Measurements from ENCODE around the gene TM9SF4.
"Not testable (repeated sequence)": the region's sequence is repeated elsewhere in the genome, so short reads cannot be mapped to it uniquely, and the experiment has no call there.

The TM9SF4 gene

DNA sequence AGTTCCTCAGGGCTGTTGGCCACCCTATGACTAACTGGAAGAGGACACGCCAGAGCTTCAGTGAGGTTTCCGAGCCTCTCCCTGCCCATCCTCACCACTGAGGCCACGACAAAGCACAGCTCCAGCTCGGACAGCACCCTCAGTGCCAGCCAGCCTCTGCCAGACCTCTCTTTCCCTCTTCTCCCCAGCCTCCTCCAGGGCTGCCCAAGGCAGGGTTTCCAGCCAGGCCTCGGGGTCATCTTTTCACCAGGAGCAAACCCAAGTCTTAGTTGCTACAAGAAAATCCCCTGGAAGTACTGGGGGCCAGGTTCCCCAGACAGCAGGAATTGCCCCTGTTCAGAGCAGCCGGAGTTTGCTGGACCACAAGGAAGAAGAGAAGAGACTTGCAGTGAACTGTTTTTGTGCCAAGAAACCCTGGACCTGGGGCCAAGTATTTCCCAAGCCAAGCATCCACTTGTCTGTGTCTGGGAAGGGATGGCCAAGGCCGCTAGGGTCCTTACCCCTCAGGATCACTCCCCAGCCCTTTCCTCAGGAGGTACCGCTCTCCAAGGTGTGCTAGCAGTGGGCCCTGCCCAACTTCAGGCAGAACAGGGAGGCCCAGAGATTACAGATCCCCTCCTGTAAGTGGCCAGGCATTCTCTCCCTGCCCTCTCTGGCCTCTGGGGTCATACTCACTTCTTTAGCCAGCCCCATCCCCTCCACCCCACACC lies 56.5 kb downstream of the TM9SF4 start:
- Mint-ChIP-seq H3K36me3 (ENCODE audit: low read depth) (peaks cover 24% of the 10 kb centered on the region), H3K4me3 (no peak overlapping the region), H3K9me3 (no peaks in the 10 kb centered on the region), H3K27ac (no peak overlapping the region), H3K27me3 (ENCODE audit: low read depth) (no peaks in the 10 kb centered on the region), H3K4me1 (ENCODE audit: low read depth) (peaks cover 3% of the 10 kb centered on the region)

DNA sequence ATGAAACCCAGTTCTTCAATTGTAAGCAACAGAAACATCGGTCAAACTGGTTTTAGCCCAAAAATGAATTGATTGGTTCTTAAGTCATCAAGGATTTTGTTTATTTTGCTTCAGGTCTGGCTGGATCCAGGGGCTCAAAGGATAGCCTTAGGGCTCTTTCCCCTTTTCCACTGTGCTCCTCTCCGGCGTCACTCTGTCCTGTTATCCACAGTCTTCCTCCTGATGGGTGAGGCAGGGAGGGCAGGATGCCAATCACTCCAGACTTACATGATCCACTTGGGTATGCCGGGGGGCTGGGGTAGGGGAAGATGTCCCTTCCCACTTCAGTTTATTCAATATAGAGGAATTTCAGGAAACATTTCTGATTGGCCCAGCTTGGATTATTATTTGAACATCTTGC lies 58.0 kb downstream of the TM9SF4 start:
- H3K9me3 Mint-ChIP-seq: no peaks in the 10 kb centered on the region
- no peak overlapping the region for H3K27ac Mint-ChIP-seq
- H3K4me1 Mint-ChIP-seq (ENCODE audit: low read depth): peaks cover 3% of the 10 kb centered on the region
- no peaks in the 10 kb centered on the region for H3K27me3 Mint-ChIP-seq (ENCODE audit: low read depth)
- H3K4me3 Mint-ChIP-seq: no peak overlapping the region
- peaks cover 9% of the 10 kb centered on the region for H3K36me3 Mint-ChIP-seq (ENCODE audit: low read depth)

DNA sequence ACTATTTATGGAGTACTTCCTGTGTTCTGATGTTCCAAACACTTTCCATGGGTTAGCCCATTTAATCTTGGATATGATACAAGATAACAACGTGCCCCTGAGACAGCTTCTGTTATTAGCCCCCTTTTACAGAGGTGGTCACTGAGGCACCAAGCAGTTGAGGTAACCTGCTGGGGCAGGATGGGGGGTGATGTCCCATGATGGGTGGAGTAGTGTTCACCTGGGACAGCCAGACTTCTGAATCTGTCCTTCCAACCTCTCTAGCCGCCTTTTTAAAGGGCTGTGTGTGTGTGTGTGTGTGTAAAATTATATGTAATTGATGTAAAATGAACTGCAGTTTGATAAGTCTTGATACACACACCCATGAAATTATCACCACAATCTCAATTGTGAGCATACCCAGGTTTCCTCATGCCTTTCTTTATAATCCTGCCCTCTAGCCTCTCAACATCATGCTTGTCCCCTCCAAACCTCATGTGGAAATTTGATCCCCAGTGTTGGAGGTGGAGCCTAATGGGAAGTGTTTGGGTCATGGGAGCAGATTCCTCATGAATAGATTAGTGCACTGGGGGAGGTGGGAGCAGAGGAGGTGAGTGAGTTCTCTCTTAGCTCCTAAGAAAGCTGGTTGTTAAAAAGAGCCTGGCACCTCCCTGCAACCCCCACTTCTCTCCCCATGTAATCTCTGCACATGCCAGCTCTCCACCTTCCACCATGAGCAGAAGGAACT lies 58.8 kb downstream of the TM9SF4 start:
- Mint-ChIP-seq H3K36me3 (ENCODE audit: low read depth) (peaks cover 7% of the 10 kb centered on the region), H3K4me1 (ENCODE audit: low read depth) (peaks cover 3% of the 10 kb centered on the region), H3K27me3 (ENCODE audit: low read depth) (no peaks in the 10 kb centered on the region), H3K27ac (no peak overlapping the region), H3K4me3 (no peak overlapping the region), H3K9me3 (no peaks in the 10 kb centered on the region)

DNA sequence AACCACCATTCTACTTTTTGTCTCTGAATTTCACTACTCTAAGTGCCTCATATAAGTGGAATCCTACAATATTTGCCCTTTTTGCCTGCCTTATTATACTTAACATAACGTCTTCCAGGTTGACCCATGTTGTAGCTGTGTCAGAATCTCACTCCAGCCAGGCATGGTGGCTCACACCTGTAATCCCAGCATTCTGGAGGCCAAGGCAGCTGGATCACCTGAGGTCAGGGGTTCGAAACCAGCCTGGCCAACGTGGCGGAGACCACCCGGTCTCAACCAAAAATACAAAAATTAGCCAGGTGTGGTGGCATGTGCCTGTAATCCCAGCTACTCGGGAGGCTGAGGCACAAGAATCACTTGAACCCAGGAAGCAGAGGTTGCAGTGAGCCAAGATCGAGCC lies 68.2 kb downstream of the TM9SF4 start:
- H3K4me3 Mint-ChIP-seq: not testable (repeated sequence)

DNA sequence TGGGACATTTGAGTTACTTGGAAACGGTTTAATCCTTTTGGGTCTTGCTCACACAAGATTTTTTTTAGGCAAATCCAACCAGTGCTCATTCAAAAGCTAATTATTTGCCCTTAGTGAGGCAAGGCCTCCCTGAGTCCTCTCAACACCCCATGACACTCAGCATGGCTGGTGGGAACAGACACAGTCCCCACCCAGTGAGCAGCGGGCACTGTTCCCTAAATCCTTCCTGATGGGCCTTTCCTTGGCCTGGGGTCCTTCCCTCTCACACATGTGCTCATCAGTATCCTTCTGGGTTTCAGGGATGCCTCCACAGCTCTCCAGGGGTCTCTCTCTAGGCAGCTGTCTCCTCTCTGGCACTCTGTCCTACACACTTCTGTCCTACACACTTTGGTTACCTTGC lies 70.0 kb downstream of the TM9SF4 start:
- H3K9me3 Mint-ChIP-seq: no peaks in the 10 kb centered on the region
- no peaks in the 10 kb centered on the region for H3K27me3 Mint-ChIP-seq (ENCODE audit: low read depth)
- no peaks in the 10 kb centered on the region for H3K4me1 Mint-ChIP-seq (ENCODE audit: low read depth)
- peaks cover 2% of the 10 kb centered on the region for H3K36me3 Mint-ChIP-seq (ENCODE audit: low read depth)
- H3K27ac Mint-ChIP-seq: no peak overlapping the region
- no peak overlapping the region for H3K4me3 Mint-ChIP-seq

More for the DNA sequence above, 68.2 kb downstream of the TM9SF4 start:
- H3K27ac Mint-ChIP-seq; H3K9me3 Mint-ChIP-seq; H3K27me3 Mint-ChIP-seq (ENCODE audit: low read depth); H3K4me1 Mint-ChIP-seq (ENCODE audit: low read depth); H3K36me3 Mint-ChIP-seq (ENCODE audit: low read depth): not testable (repeated sequence)

DNA sequence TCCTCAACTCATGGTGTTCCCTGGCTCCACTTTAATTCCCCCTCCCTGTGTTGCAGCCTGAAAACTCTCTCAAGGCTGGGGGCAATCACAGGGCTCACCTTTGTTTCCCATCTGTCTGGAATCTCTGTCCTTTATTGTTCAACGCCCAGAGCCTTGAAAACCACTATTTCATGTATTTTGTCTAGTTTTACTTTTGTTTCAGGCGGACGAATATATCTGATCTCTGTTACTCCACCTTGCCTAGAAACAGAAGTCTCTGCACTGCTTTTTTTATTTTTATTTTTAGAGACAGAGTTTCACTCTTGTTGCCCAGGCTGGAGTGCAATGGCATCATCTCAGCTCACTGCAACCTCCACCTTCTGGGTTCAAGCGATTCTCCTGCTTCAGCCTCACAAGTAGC lies 70.4 kb downstream of the TM9SF4 start:
- no peaks in the 10 kb centered on the region for H3K9me3 Mint-ChIP-seq
- H3K4me1 Mint-ChIP-seq (ENCODE audit: low read depth): no peaks in the 10 kb centered on the region
- no peak overlapping the region for H3K4me3 Mint-ChIP-seq
- H3K27ac Mint-ChIP-seq: no peak overlapping the region
- H3K36me3 Mint-ChIP-seq (ENCODE audit: low read depth): peaks cover 2% of the 10 kb centered on the region
- no peaks in the 10 kb centered on the region for H3K27me3 Mint-ChIP-seq (ENCODE audit: low read depth)

DNA sequence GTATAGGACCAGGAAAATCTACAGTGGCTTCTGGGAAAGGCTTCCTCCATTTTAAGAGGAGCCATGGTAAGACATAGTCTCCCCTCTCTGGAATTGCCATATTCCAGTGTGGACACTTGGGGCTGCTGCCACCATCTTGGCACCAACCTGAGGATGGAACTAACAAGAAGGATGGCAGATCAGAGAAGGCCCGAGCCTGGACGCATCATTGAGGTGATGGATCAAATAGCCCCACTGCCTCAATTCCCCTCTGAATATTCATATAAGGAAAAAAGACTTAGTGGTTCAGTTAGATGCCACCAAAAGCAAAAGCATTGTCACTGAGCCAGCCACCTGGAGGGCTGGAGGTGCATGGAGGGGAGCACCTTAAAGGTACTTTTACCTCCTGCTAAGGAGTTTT lies 72.1 kb downstream of the TM9SF4 start:
- H3K4me1 Mint-ChIP-seq (ENCODE audit: low read depth): no peaks in the 10 kb centered on the region
- no peaks in the 10 kb centered on the region for H3K27me3 Mint-ChIP-seq (ENCODE audit: low read depth)
- H3K4me3 Mint-ChIP-seq: no peak overlapping the region
- peaks cover 2% of the 10 kb centered on the region for H3K36me3 Mint-ChIP-seq (ENCODE audit: low read depth)
- H3K27ac Mint-ChIP-seq: no peak overlapping the region
- no peaks in the 10 kb centered on the region for H3K9me3 Mint-ChIP-seq

DNA sequence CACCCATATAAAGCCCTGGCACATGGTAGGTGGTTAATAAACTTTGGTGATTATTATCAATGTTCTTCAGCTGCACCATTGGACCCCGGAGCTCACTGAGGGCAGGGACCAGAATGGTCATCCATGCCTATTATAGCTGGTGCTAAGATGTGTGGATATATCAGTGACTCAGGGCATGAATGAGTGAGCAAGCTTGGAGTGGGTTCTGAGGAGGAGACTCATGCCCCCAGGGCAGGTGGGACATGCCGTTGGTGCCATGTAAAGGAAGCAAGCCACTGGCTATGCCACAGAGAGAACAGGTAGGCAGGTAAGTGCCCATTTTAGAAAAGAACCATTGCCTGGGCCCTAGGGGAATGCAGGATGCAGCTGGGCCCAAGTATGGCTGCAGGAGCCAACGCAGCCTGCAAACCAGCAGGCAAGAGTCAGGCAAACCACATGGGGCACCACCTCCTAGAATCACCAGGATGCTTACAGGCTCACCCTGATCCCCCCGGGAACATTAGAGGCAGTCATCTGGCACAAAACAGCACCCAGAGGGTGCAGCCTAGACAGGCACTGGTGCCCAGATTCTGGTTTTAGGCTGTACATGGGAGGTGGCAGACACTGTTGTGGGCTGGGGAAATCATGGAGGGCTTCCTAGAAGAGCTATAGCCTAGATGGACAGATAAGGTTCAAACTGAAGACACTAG lies 74.6 kb downstream of the TM9SF4 start:
- no peak overlapping the region for H3K4me3 Mint-ChIP-seq
- no peaks in the 10 kb centered on the region for H3K27me3 Mint-ChIP-seq (ENCODE audit: low read depth)
- peaks cover 3% of the 10 kb centered on the region for H3K4me1 Mint-ChIP-seq (ENCODE audit: low read depth)
- H3K9me3 Mint-ChIP-seq: no peaks in the 10 kb centered on the region
- H3K36me3 Mint-ChIP-seq (ENCODE audit: low read depth): no peaks in the 10 kb centered on the region
- no peak overlapping the region for H3K27ac Mint-ChIP-seq

DNA sequence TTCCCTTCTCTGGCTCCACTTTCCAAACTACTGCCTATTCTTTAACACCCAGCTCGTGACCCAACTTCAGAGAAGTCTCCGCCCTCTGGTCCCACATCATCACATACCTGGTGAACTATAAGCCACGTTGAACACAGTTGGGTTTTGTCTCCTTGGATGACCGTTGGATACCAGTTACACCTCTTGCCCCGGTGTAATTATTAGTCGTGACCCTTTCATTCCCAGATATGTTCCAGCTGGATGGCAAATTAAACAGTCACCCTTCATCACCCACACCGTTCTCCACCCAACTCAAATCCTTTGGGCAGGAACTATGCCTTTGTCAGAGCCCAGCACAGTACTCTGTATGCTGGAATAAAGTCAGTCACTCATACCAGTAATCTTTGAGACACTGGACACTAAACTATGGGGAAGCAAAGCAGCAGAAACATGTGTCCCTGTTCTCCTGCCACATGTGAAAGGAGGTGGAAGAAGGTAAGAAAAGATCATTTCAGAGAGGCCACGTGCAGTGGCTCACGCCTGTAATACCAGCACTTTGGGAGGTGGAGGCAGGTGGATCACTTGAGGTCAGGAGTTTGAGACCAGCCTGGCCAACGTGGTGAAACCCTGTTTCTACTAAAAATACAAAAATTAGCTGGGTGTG lies 75.6 kb downstream of the TM9SF4 start:
- no peaks in the 10 kb centered on the region for H3K36me3 Mint-ChIP-seq (ENCODE audit: low read depth)
- H3K4me1 Mint-ChIP-seq (ENCODE audit: low read depth): peaks cover 5% of the 10 kb centered on the region
- no peak overlapping the region for H3K27ac Mint-ChIP-seq
- H3K9me3 Mint-ChIP-seq: no peaks in the 10 kb centered on the region
- H3K27me3 Mint-ChIP-seq (ENCODE audit: low read depth): no peaks in the 10 kb centered on the region
- H3K4me3 Mint-ChIP-seq: no peak overlapping the region

DNA sequence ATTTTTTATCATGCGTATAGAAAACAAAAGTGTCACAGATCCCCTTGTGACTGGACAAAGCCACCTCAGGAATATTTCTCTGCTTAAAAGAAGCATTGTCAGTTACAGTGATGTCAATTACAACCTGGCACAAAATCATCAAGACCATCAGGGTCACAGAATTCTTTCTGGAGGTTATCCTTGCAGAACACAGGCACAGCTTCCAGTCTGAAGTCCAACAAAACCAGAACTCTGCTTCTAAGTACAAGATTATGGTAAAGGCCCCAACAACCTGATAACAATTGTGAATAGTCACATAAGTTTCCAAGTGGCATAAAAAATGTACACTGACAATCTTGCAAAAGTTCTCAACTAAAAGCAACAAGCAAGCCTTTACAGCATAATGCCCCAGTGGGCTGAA lies 77.0 kb downstream of the TM9SF4 start:
- H3K27ac Mint-ChIP-seq: no peak overlapping the region
- no peaks in the 10 kb centered on the region for H3K27me3 Mint-ChIP-seq (ENCODE audit: low read depth)
- no peaks in the 10 kb centered on the region for H3K36me3 Mint-ChIP-seq (ENCODE audit: low read depth)
- H3K4me1 Mint-ChIP-seq (ENCODE audit: low read depth): peaks cover 10% of the 10 kb centered on the region
- H3K4me3 Mint-ChIP-seq: no peak overlapping the region
- no peaks in the 10 kb centered on the region for H3K9me3 Mint-ChIP-seq

DNA sequence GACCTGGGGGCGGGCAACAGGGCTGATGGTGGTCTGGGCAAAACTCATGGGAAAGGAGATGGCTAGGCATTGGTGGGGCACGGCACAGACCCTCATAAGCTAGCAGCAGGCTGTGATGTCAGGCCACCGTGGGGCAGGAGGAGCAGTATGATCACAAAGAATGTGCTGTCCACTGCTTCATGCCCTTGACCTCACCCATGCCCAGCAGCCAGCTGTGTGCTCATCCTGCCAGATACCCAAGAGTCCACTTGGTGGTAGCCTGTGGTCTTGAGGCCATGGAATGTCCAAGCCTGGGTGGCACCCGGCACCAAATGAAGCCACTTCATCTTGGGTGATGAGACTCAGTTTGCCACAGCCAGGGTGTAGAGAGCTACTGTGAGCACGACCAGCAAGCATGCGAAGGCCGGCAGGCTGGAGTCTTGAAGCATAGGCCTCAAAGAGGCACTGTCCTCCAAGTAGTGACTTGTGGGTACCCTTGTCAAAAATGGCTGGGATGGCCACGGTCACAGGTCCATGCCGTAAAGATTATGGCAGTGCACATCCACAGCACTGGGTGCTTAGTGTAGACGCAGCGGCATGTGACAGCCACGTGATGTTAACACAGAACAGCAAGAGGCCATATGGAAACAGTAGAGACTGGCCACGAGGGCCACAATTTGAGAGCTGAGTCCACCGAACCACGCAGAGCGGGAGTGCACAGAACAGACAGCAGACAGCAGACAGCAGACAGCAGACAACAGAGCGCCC lies 79.0 kb downstream of the TM9SF4 start:
- H3K4me3 Mint-ChIP-seq: peak overlapping the region; percentile 20
- peaks cover 15% of the 10 kb centered on the region for H3K4me1 Mint-ChIP-seq (ENCODE audit: low read depth)
- H3K27ac Mint-ChIP-seq: peak overlapping the region; percentile 42
- H3K27me3 Mint-ChIP-seq (ENCODE audit: low read depth): no peaks in the 10 kb centered on the region
- peaks cover 2% of the 10 kb centered on the region for H3K36me3 Mint-ChIP-seq (ENCODE audit: low read depth)
- H3K9me3 Mint-ChIP-seq: no peaks in the 10 kb centered on the region

DNA sequence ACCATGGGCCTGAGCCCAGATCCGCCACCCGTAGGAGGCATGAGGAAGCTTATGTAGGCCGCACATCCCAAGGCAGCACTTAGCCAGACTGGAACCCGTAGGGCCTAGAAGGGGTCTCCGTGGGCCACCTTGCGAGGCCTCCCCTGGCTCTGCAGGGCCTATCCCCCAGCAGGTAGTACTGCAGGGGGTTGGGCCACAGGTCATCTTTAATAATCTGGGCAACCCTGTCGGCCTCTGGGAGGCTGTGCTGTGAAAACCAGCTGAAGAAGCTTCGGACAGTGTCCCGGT lies 79.6 kb downstream of the TM9SF4 start:
- H3K27ac Mint-ChIP-seq: no peak overlapping the region
- peaks cover 7% of the 10 kb centered on the region for H3K36me3 Mint-ChIP-seq (ENCODE audit: low read depth)
- H3K4me1 Mint-ChIP-seq (ENCODE audit: low read depth): peaks cover 18% of the 10 kb centered on the region
- H3K27me3 Mint-ChIP-seq (ENCODE audit: low read depth): no peaks in the 10 kb centered on the region
- H3K4me3 Mint-ChIP-seq: peak overlapping the region; percentile 74
- H3K9me3 Mint-ChIP-seq: no peaks in the 10 kb centered on the region

DNA sequence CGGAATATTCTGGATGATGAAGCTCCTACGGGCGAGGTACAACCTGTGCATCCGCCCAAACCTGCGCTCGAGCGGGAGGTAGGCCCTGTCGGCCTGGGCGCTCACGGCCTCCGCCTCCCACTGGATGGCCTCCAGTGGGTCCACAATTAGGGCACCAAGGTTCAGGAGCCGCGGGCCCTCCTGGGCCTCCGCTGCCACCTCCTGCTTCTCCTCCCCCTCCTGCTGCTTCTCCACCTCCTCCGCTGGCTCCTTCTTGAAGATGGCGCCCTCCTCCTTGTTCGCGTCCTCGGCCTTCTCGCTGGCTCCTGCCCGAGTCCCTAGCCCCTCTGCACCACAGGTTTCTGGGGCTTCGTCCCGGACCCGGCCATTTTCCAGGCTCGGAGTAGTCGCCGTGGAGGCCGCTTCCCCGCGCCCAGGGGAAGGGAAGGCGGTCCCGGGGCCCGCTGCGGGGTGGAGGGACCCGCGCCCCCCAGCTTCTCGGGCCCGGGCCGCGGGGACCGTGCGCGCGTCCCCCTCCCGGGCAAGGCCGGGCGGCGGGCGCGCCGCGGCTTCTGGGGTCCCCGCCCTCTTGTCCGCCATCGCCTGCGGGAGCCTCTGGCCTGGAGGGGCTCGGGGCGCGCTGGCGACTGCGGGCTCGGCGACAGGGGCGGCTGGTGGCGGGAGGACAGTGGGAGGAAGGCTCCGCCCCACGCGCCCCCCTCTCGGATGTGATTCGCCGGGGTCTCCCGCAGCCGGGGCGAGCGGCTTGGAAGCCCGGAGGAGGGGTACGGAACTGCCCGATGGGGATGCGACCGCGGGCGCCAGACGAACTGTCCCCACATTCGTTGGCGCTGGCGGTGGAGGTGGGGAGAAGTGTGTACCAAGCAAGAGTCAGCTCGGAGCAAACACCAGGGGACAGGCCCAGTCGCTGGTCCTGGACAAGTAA lies 80.4 kb downstream of the TM9SF4 start:
- Mint-ChIP-seq H3K27me3 (ENCODE audit: low read depth) (no peaks in the 10 kb centered on the region), H3K4me3 (peak overlapping the region; percentile 74), H3K4me1 (ENCODE audit: low read depth) (peaks cover 18% of the 10 kb centered on the region), H3K9me3 (no peaks in the 10 kb centered on the region), H3K27ac (peak overlapping the region; percentile 20), H3K36me3 (ENCODE audit: low read depth) (peaks cover 11% of the 10 kb centered on the region)

All from T-helper 1 cell treated with Interleukin-12 subunit alpha and Interleukin-12 subunit beta and Interleukin-4 antibody, amounts not matched to agents 30 μg/mL and 1 μg/mL, for 36 hours (primary cell).